ENCODE results near the gene VWA3A.

DNA sequence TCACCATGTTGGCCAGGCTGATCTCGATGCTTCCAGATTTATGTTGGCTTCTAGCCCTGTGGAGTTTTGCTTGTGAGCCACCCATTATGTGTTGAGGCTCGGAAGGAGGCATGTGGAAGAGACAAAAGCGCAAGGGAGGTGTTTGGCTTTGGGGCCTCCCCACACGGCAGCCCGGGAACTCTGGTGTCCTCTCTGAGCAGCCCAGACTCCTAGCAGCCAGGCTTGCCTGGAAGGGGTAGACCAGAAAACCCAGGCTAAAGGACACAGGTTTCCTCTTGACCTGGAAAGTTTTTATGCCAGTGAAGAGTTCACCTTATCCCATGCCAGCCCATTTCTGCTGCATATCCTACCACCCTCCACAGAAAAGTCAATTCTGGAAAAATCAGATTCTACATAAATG lies 91.0 kb downstream of the VWA3A start:
- TF ChIP-seq POLR2AphosphoS5 (IDR thresholded peaks at IDR 0.05; ENCODE audit: insufficient read depth, low read depth, low read length) (no peak), EZH2 (IDR thresholded peaks at IDR 0.05; ENCODE audit: borderline replicate concordance, low read depth, low read length, severe bottlenecking) (no peak)

Measured in endothelial cell of umbilical vein (primary cell).